Measurements from ENCODE around the gene DEPDC1B.
"Not testable (repeated sequence)": the region's sequence is repeated elsewhere in the genome, so short reads cannot be mapped to it uniquely, and the experiment has no call there.

DEPDC1B gene

GRCh38 chr5:60698336-60698735, 1.6 kb downstream of the DEPDC1B start:
- DNase-seq = no peak

- no peak for DNase-seq
Observed at GRCh38 chr5:60690326-60690725, 9.6 kb downstream of the DEPDC1B start.

GRCh38 chr5:60688980-60689379, 11.0 kb downstream of the DEPDC1B start:
- DNase-seq = no peak

GRCh38 chr5:60687927-60688720, 11.8 kb downstream of the DEPDC1B start:
- DNase-seq = no peak

- no peak for DNase-seq
Observed at GRCh38 chr5:60686157-60686556, 13.8 kb downstream of the DEPDC1B start.

GRCh38 chr5:60685700-60686099, 14.3 kb downstream of the DEPDC1B start:
- DNase-seq = no peak

GRCh38 chr5:60685028-60685427, 14.9 kb downstream of the DEPDC1B start:
- no peak for DNase-seq

- not testable (repeated sequence) for DNase-seq
Observed at GRCh38 chr5:60682007-60682406, 18.0 kb downstream of the DEPDC1B start.

DNA sequence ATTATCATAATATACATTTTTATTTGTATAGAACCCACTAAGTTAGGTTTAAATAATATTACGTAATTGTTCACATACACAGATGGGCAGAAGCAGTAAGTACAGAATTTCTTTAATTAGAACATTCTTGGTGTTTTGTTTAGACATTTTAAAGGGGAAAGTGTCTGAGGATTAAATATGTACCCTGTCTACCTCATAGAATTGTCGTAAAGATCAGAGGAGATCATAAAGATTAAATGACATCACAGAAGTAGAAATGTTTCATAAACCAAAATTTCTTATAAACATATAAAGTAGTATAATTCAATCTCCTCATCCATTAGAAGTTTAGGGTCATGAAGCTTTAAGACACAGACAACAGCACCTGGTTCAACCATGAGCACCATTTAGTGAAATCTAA, 20.1 kb downstream of the DEPDC1B start:
- DNase-seq = no peak

- DNase-seq = no peak
Observed at GRCh38 chr5:60677850-60678664, 21.9 kb downstream of the DEPDC1B start.

- DNase-seq = no peak
Observed at GRCh38 chr5:60675286-60675685, 24.7 kb downstream of the DEPDC1B start.

DNA sequence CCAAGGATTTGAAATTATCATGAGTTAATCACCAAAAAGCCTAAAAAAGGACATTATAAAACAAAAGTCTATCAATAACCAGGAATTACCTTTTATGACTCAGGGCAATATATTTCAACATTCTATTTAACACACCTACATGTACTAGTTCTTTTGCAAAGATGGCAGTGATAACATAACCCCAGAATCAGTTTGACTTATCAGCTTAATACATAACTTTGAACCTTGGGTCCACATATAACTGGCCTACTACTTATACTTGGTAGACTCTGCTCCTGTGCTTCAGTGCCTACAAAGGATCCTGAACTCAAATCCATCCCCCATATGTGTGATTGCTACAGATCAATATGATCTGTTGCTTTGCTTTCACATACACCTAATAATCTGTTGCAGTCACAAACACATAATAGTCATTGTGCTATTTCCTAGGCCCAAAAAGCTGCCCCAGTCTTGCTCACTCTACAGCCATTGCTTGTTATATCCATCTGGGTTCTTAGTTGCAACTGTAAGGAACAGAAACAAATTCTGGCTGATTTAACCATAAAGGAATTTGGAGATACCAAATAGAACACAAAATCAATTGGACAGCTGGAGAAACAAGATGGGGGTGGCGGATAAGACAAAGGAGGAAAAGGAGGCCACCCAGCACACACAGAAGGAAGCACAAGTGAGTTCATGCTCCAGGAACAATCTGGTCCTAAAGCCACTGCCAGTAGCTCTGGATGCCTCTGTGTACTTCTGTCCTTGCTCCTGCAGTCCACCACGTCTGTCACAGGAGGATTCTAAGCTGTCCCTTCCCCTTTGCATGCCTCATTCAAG, 25.5 kb downstream of the DEPDC1B start:
- DNase-seq = no peak

DNA sequence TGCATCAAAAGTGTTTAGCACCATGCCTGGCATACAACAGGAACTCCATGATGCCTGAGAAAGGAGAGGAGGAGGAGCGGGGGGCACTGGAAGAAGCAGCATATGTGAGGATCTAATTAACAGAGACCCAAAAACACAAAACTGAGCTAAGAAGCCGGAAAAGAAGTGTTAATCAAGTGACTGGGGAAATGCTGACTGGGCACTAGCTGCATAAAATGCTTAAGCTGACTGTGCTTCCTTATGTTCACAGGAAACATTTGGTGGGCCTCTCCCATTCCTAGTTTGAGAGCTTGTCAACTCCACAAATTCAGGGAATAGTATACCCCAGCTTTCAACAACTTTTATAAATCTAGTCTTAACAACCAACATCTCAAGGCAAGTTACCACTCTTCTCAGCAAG, 26.6 kb downstream of the DEPDC1B start:
- DNase-seq = no peak

DNA sequence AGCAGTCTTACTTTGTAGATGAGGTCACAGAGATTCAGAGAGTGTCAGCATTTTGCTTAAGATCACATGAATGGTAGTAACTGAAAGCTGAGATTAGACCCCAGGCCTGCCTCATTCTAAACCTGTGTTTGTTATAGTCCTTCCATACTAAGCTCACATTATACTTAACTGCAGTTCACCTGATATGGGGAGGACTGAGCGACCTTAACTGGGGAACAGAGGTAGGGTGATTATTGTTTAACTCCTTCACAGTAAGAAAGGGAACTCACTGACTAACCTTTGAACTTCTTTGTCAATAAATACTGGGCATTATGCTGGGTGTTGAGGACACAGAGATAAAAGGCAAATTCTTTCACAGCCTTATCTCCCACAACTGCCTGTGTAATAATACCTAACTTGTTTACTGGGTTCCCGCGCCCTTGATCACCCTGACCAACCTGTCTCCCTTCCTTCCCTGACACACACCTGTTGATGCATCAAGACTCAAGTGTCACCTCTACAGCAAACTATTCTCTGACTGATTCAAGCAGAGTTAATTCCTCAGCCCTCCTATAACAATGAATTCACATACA, 27.2 kb downstream of the DEPDC1B start:
- no peak for DNase-seq

GRCh38 chr5:60671899-60672692, 27.9 kb downstream of the DEPDC1B start:
- DNase-seq = no peak

GRCh38 chr5:60670749-60671148, 29.2 kb downstream of the DEPDC1B start:
- DNase-seq = no peak

GRCh38 chr5:60668686-60669304, 31.2 kb downstream of the DEPDC1B start:
- no peak for DNase-seq

GRCh38 chr5:60651872-60652620, 47.9 kb downstream of the DEPDC1B start:
- no peak for DNase-seq

DNA sequence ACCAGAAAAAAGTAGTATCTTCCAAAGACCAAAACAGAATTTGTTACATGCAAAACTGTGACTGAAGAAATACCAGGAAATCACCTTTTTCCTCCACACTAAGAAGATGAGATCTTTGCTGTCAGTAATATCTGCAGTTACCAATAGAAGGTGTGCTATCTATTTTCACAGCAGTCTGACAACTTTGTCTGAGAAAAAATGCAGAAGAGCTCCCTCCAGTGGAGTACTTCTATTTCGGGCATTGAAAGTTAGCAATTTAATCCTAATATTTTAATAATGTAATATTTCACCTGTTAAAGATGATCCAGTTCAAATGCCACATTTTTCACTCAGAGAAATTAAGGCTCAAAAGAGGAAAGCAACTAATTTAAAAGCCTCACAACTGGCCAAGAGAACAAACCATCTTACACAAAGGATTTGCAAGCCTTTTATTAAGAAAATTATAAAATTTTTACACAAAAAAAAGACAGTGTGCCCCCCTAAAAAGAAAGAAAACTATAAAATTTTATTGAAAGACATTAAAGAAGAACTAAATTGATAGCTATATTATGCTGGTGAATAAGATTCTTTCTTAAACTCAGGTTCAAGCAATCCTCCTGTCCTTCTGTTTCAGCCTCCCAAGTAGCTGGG, 50.6 kb downstream of the DEPDC1B start:
- DNase-seq = no peak

DNA sequence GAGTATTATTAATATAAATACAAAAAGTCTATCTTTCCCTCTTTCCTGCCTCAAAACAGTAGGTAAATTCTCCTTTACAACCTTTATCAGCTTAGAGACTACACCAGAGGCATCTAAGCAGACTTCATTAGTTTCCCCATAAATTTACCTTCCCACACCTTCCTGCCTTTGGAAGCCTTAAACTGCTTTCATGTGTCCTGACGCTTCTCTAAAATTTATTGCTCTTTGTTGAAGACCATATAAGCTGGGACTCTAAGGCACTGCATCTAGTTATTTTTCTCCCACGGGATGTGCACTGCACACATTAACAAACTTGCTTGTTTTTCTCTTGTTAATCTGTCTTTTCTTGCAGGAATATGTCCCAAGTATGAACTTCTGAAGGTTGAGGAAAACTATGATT, 51.8 kb downstream of the DEPDC1B start:
- no peak for DNase-seq

Measured in NCI-H510A (cell line).